Suprapubic skin (tissue), 3 donors: ENCODE results near the gene DYNC2H1.

Experiments
- CTCF ChIP-seq, 2 donors: fragments of 200-600 bp in 1 of 2; fragments of 450-650 bp in 1 of 2; sonication (generic) in 1 of 2; IDR thresholded peaks; one replicate each; pipeline ENCODE4 v1.5.1; 2016 to 2019; ENCODE audit warnings: antibody characterized with exemption in 2 of 2, mild to moderate bottlenecking in 1 of 2, moderate library complexity in 1 of 2
- EP300 ChIP-seq: sonication (generic); formaldehyde crosslinking; IDR thresholded peaks from one replicate; pipeline ENCODE4 v1.6.1; 2017; ENCODE audit warnings: antibody characterized with exemption

GRCh38 chr11:103325686-103326069, 216.5 kb downstream of the DYNC2H1 start:
- no peak for TF ChIP-seq CTCF (IDR thresholded peaks at IDR 0.05)
- TF ChIP-seq EP300 = no peak
